Measurements from ENCODE around the gene EPHA7.

Gene EPHA7

DNA sequence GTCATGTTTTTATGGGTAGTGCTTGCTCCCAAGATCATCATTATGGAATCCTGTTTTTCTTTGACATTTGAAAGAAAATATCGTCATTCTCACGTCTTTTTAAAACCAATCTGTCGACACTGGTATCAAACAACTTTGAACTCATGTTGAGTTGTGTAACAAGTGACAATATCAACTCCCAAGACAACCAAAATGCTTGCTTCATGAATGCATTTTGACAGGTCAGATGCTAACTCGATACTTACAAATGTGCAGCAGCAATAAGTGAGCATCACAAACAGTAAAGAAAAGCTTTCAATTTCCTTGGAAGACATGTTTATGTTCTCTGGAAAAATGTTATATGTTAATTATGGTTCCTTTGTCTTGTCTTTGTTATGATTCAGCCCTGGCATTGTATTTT is 125.9 kb downstream of the EPHA7 start:
- no peaks in the 10 kb centered on the region for H3K4me1 ChIP-seq (ENCODE audit: insufficient read depth, low read length)
- H3K9ac ChIP-seq (ENCODE audit: low read depth, low read length) = no peak overlapping the region

DNA sequence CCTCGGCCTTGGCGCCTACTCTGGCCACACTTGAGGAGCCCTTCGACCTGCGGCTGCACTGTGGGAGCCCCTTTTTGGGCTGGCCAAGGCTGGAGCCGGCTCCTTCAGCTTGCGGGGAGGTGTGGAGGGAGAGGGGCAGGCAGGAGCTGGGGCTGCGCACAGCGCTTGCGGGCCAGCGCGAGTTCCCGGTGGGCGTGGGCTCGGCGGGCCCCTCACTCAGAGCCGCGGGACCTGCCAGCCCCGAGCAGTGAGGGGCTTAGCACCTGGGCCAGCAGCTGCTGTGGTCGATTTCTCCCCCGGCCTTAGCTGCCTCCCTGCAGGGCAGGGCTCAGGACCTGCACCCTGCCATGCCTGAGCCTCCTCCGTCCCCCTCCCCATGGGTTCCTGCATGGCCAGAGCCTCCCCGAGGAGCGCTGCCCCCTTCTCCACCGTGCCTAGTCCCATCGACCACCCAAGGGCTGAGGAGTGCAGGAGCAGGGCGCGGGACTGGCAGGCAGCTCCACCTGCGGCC is 136.8 kb downstream of the EPHA7 start:
- Histone ChIP-seq H3K36me3 (ENCODE audit: insufficient read depth, low read depth, low read length) (no peaks in the 10 kb centered on the region), H3K9ac (ENCODE audit: low read depth, low read length) (no peak overlapping the region), H3K27me3 (ENCODE audit: insufficient read depth, low read length) (no peaks in the 10 kb centered on the region), H3K4me3 (ENCODE audit: low read length) (no peak overlapping the region), H3K4me1 (ENCODE audit: insufficient read depth, low read length) (peaks cover 5% of the 10 kb centered on the region; the same call in 1 of the 2 replicates), H3K27ac (ENCODE audit: low read length) (no peak overlapping the region), H3K9me3 (ENCODE audit: insufficient read depth, low read depth, low read length) (no peaks in the 10 kb centered on the region)

More for the DNA sequence above, 125.9 kb downstream of the EPHA7 start:
- no peaks in the 10 kb centered on the region for H3K9me3 ChIP-seq (ENCODE audit: insufficient read depth, low read depth, low read length)
- no peak overlapping the region for H3K4me3 ChIP-seq (ENCODE audit: low read length)
- H3K36me3 ChIP-seq (ENCODE audit: insufficient read depth, low read depth, low read length) = no peaks in the 10 kb centered on the region
- H3K27ac ChIP-seq (ENCODE audit: low read length) = no peak overlapping the region
- H3K27me3 ChIP-seq (ENCODE audit: insufficient read depth, low read length) = no peaks in the 10 kb centered on the region

DNA sequence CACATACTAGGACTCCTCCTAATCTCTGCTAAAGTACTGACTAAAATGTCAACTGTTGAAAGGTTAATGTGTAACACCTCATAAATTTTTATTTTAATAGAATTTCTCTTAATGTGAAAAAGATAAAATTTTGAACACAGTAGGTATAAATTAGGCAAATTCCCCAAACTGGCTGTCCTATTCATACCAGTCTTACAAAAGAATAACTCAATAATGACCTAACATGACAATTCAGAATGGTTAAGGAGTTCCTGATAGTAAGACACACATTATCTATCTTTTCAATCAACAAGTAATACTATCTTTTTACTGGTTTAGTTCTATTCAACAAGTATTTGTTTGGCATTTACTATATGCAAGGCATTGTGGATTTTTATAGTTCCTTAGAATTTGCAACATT is 141.1 kb downstream of the EPHA7 start:
- no peak overlapping the region for H3K4me3 ChIP-seq (ENCODE audit: low read length)
- H3K27me3 ChIP-seq (ENCODE audit: insufficient read depth, low read length) = no peaks in the 10 kb centered on the region
- H3K36me3 ChIP-seq (ENCODE audit: insufficient read depth, low read depth, low read length) = no peaks in the 10 kb centered on the region
- no peaks in the 10 kb centered on the region for H3K9me3 ChIP-seq (ENCODE audit: insufficient read depth, low read depth, low read length)
- no peak overlapping the region for H3K27ac ChIP-seq (ENCODE audit: low read length)
- H3K4me1 ChIP-seq (ENCODE audit: insufficient read depth, low read length) = peaks cover 5% of the 10 kb centered on the region; the same call in 1 of the 2 replicates
- H3K9ac ChIP-seq (ENCODE audit: low read depth, low read length) = no peak overlapping the region

DNA sequence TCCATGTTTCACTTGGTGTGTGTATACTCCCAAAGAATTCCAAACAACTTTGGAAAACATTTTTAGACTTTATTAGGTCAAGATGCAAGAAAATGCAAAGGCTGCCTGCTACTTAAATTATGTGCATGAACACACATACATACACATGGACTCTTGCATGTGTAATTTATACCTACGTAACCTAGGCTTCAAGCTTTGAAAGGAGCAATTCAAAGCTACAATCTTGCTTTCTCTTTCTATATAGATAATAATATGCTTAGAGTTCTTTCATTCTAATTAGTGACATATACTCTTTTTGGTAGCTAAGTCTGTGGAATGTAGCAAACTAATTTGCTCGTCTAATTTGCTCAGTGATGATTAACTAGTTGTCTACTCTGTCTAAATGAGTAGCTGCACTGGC is 146.5 kb downstream of the EPHA7 start:
- Histone ChIP-seq H3K27me3 (ENCODE audit: insufficient read depth, low read length) (no peaks in the 10 kb centered on the region), H3K4me1 (ENCODE audit: insufficient read depth, low read length) (no peaks in the 10 kb centered on the region), H3K36me3 (ENCODE audit: insufficient read depth, low read depth, low read length) (no peaks in the 10 kb centered on the region), H3K9me3 (ENCODE audit: insufficient read depth, low read depth, low read length) (no peaks in the 10 kb centered on the region), H3K4me3 (ENCODE audit: low read length) (no peak overlapping the region), H3K27ac (ENCODE audit: low read length) (no peak overlapping the region), H3K9ac (ENCODE audit: low read depth, low read length) (no peak overlapping the region)

DNA sequence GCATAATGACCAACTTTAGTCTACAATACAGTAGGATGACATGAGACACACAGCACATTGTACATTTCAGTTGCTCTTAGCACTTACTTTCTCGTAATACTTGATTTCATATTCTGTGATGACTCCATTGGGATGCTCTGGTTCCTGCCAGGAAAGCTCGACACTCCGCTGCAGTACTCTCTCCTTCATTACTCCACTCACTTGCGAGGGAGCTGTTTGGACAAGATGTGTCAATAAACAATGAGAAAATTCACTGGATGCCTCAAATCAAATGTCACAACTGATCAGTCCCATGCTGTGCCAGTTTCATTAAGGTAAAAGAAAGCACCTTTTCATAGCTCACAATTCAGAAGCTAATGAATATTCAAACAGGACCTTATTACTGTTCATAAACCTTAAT is 147.1 kb downstream of the EPHA7 start:
- H3K27me3 ChIP-seq (ENCODE audit: insufficient read depth, low read length) = no peaks in the 10 kb centered on the region
- H3K4me1 ChIP-seq (ENCODE audit: insufficient read depth, low read length) = no peaks in the 10 kb centered on the region
- no peak overlapping the region for H3K4me3 ChIP-seq (ENCODE audit: low read length)
- H3K36me3 ChIP-seq (ENCODE audit: insufficient read depth, low read depth, low read length) = no peaks in the 10 kb centered on the region
- H3K27ac ChIP-seq (ENCODE audit: low read length) = no peak overlapping the region
- no peaks in the 10 kb centered on the region for H3K9me3 ChIP-seq (ENCODE audit: insufficient read depth, low read depth, low read length)
- no peak overlapping the region for H3K9ac ChIP-seq (ENCODE audit: low read depth, low read length)

DNA sequence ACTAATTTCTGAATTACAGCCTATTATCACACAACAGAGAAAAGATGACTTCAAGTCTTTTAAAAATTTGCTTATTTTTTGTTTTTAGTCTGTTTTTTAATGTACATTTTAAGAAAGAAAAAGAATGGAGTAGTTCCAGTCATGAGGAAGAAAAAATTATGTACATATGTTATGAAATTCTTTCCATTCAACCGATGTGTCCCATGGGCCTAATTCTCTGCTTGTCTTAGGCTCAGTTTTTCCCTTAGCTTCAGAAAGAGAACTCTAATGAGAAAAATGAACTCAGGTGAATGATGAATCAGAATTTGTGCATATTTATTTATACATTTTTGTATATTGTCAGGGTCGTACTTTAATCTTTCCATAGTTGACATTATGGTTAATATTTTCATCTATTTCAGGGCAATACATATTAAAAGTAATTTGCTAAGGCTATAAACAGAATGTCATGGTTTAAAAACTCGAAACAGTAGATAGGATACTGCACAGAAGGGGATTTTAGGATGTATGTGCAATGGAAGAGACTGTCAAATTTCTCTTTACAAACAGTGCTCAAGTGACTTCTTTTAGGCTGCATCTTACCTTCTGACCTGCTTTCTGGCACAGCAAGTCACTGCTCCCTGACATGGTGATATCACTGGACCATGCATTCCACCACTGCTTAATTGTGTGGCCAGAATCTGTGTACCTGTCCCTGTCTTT is 153.1 kb downstream of the EPHA7 start:
- Histone ChIP-seq H3K36me3 (ENCODE audit: insufficient read depth, low read depth, low read length) (no peaks in the 10 kb centered on the region), H3K9me3 (ENCODE audit: insufficient read depth, low read depth, low read length) (no peaks in the 10 kb centered on the region), H3K4me3 (ENCODE audit: low read length) (no peak overlapping the region), H3K27ac (ENCODE audit: low read length) (no peak overlapping the region), H3K9ac (ENCODE audit: low read depth, low read length) (no peak overlapping the region), H3K4me1 (ENCODE audit: insufficient read depth, low read length) (no peaks in the 10 kb centered on the region), H3K27me3 (ENCODE audit: insufficient read depth, low read length) (no peaks in the 10 kb centered on the region)

DNA sequence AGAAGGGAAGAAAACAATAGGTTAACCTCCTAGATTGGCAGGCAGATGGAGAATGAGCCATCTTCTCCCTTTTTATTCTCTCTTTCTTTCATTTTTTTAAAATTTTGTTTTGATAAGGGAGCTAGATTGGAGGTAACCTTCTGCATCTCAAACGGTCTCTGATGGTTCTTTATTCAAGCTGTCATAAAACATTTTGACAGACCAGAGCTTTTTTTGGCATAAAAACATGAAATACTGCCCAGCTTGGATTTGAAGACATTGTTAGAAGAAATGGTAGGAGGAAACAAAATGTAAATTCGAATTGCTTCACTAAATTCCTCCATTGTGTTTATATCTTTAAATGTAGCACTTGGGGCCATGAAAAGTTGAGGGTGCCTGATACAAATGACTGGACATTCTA is 158.5 kb downstream of the EPHA7 start:
- Histone ChIP-seq H3K27ac (ENCODE audit: low read length) (no peak overlapping the region), H3K9me3 (ENCODE audit: insufficient read depth, low read depth, low read length) (no peaks in the 10 kb centered on the region), H3K9ac (ENCODE audit: low read depth, low read length) (no peak overlapping the region), H3K4me3 (ENCODE audit: low read length) (no peak overlapping the region), H3K4me1 (ENCODE audit: insufficient read depth, low read length) (no peaks in the 10 kb centered on the region), H3K36me3 (ENCODE audit: insufficient read depth, low read depth, low read length) (no peaks in the 10 kb centered on the region), H3K27me3 (ENCODE audit: insufficient read depth, low read length) (no peaks in the 10 kb centered on the region)

DNA sequence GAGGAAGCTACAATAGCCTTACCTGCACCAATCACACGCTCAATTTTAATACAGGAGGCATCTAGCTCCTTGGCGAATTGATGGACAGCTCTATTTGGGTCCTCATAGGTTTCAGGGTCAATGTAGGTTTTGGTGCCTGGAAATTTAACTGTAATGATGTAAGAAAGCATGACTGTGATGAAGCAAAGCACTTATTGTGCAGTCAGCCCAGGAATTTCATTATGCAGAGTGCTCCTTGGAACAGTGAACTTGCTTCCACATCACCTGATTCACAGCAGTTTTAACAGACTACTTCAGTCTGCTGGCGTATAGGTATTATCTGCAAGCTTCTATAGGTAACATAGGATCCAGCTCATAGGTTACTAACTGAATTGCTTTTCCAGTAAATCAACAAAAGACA is 160.0 kb downstream of the EPHA7 start:
- Histone ChIP-seq H3K4me1 (ENCODE audit: insufficient read depth, low read length) (no peaks in the 10 kb centered on the region), H3K9me3 (ENCODE audit: insufficient read depth, low read depth, low read length) (no peaks in the 10 kb centered on the region), H3K36me3 (ENCODE audit: insufficient read depth, low read depth, low read length) (no peaks in the 10 kb centered on the region), H3K27me3 (ENCODE audit: insufficient read depth, low read length) (no peaks in the 10 kb centered on the region), H3K9ac (ENCODE audit: low read depth, low read length) (no peak overlapping the region), H3K27ac (ENCODE audit: low read length) (no peak overlapping the region), H3K4me3 (ENCODE audit: low read length) (no peak overlapping the region)

DNA sequence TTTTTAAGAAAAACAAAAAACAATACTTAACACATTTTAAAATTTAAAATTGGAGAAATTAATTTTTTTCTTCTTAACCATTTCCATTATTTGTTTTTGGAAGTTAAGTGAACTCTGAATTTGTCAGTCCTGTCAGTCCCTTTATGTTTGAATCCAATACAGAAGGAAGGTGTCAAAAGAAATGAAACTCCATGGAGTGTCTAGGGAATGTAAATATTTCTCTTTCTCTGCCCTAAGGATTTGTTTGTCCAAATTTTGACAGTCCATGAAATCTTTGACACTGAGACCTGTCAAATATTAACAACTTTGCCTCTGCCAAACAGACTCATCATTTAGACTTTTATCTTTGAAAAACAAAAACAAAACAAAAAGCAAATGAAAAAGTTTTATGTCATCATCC is 166.4 kb downstream of the EPHA7 start:
- H3K27me3 ChIP-seq (ENCODE audit: insufficient read depth, low read length) = no peaks in the 10 kb centered on the region
- no peaks in the 10 kb centered on the region for H3K4me1 ChIP-seq (ENCODE audit: insufficient read depth, low read length)
- no peaks in the 10 kb centered on the region for H3K9me3 ChIP-seq (ENCODE audit: insufficient read depth, low read depth, low read length)
- no peak overlapping the region for H3K27ac ChIP-seq (ENCODE audit: low read length)
- no peak overlapping the region for H3K9ac ChIP-seq (ENCODE audit: low read depth, low read length)
- H3K4me3 ChIP-seq (ENCODE audit: low read length) = no peak overlapping the region
- H3K36me3 ChIP-seq (ENCODE audit: insufficient read depth, low read depth, low read length) = no peaks in the 10 kb centered on the region

DNA sequence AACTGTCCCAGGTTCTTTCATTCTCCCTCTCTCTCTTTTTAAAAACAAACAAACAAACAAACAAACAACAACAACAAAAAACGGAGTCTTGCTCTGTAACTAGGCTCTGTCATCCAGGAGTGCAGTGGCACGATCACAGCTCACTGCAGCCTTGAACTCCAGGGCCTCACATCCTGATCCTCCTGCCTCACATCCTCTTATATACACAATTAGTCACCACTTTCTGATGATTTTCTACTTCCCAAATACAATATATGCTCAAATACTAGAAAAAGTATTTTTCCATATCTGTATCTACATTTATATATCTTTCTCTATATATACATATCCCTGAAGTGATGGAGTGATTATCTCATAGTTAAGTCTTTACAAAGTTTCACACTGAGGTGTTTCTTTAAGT is 170.7 kb downstream of the EPHA7 start:
- Histone ChIP-seq H3K4me3 (ENCODE audit: low read length) (no peak overlapping the region), H3K27me3 (ENCODE audit: insufficient read depth, low read length) (no peaks in the 10 kb centered on the region), H3K27ac (ENCODE audit: low read length) (no peak overlapping the region), H3K4me1 (ENCODE audit: insufficient read depth, low read length) (no peaks in the 10 kb centered on the region), H3K36me3 (ENCODE audit: insufficient read depth, low read depth, low read length) (no peaks in the 10 kb centered on the region), H3K9me3 (ENCODE audit: insufficient read depth, low read depth, low read length) (no peaks in the 10 kb centered on the region), H3K9ac (ENCODE audit: low read depth, low read length) (no peak overlapping the region)

DNA sequence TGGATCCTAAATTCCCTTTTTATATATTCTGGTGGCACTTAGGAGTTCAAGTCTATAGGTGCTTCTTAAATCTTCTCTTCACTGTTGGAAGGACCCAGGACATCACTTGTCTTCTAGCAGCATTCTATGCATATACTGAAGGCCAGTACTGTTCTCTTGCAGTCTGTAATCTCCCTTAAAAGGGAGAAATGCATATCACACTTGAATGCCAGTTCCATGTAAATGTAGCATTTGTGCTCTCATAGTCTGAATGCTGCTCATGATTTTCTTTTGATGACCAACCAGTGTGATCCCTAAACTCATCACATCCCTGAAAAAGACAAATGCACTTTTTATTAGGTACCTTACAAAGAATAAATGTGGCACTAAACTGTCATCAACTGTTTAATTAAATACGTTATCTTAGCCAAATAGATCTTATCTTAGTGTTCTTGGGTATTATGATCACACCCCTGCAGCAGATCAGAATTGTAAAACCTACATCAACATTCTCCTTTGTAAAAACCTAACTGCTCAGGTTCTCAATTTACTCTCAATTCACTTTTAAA is 176.1 kb downstream of the EPHA7 start:
- Histone ChIP-seq H3K9ac (ENCODE audit: low read depth, low read length) (no peak overlapping the region), H3K27me3 (ENCODE audit: insufficient read depth, low read length) (no peaks in the 10 kb centered on the region), H3K27ac (ENCODE audit: low read length) (no peak overlapping the region), H3K36me3 (ENCODE audit: insufficient read depth, low read depth, low read length) (no peaks in the 10 kb centered on the region), H3K4me1 (ENCODE audit: insufficient read depth, low read length) (no peaks in the 10 kb centered on the region), H3K9me3 (ENCODE audit: insufficient read depth, low read depth, low read length) (no peaks in the 10 kb centered on the region), H3K4me3 (ENCODE audit: low read length) (no peak overlapping the region)

DNA sequence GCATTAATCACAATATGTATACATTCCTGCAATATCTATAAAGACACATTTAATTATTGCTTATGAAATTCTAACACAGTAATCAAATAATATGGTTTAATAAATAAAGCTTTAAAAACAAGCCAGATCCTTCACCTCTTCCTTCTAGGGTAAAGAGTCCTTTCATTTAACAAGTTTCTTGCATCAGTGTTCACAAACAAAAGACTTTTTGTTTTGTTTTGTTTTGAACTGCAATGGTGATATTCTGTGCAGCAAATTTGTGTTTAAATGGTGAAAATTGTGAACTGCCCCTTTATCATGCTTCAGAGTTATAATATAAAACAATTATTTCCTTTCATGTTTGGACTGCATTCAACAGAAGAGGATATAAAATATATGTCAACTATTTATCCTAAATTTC is 177.3 kb downstream of the EPHA7 start:
- H3K27ac ChIP-seq (ENCODE audit: low read length) = no peak overlapping the region
- H3K9ac ChIP-seq (ENCODE audit: low read depth, low read length) = no peak overlapping the region
- no peak overlapping the region for H3K4me3 ChIP-seq (ENCODE audit: low read length)
- H3K4me1 ChIP-seq (ENCODE audit: insufficient read depth, low read length) = 0 out of 2 replicates have a peak, but pooled peaks cover 4% of the 10 kb centered on the region
- no peaks in the 10 kb centered on the region for H3K36me3 ChIP-seq (ENCODE audit: insufficient read depth, low read depth, low read length)
- H3K9me3 ChIP-seq (ENCODE audit: insufficient read depth, low read depth, low read length) = no peaks in the 10 kb centered on the region
- H3K27me3 ChIP-seq (ENCODE audit: insufficient read depth, low read length) = no peaks in the 10 kb centered on the region

Measured in iPS-20b (cell line).